Mesodermal cell (in vitro differentiated cells): ENCODE data around the gene ALKBH5.

ENCODE experiments used
- H3K27ac ChIP-seq: 2 replicates; pipeline ENCODE4 v1.7.0; 2013; ENCODE audit warnings: mild to moderate bottlenecking, low read depth, low read length, moderate library complexity; ENCODE audit not compliant: severe bottlenecking
- H3K36me3 ChIP-seq: 2 replicates; pipeline ENCODE4 v1.7.1; 2013; ENCODE audit warnings: mild to moderate bottlenecking, low read length, moderate library complexity; ENCODE audit not compliant: control insufficient read depth, insufficient read depth
- H3K4me1 ChIP-seq: one replicate; pipeline ENCODE4 v1.7.1; 2013; ENCODE audit warnings: mild to moderate bottlenecking, low read length; ENCODE audit not compliant: insufficient read depth, control insufficient read depth, poor library complexity, severe bottlenecking
- H3K4me3 ChIP-seq: 2 replicates; pipeline ENCODE4 v1.7.0; 2013; ENCODE audit warnings: low read length, control low read depth, mild to moderate bottlenecking; ENCODE audit not compliant: insufficient read depth, poor library complexity, severe bottlenecking; ENCODE audit errors: extremely low read depth
- H3K9me3 ChIP-seq: 2 replicates; pipeline ENCODE4 v1.7.1; 2013; ENCODE audit warnings: mild to moderate bottlenecking, low read length, moderate library complexity; ENCODE audit not compliant: control insufficient read depth
- WGBS, 2 experiments: methylation state at CpG; one replicate each; pipeline ENCODE4 v1.1.5; 2013; ENCODE audit warnings: missing lambda C conversion rate in 2 of 2; ENCODE audit not compliant: insufficient coverage in 2 of 2; 5-methylcytosine and 5-hydroxymethylcytosine counted together

Gene ALKBH5

DNA sequence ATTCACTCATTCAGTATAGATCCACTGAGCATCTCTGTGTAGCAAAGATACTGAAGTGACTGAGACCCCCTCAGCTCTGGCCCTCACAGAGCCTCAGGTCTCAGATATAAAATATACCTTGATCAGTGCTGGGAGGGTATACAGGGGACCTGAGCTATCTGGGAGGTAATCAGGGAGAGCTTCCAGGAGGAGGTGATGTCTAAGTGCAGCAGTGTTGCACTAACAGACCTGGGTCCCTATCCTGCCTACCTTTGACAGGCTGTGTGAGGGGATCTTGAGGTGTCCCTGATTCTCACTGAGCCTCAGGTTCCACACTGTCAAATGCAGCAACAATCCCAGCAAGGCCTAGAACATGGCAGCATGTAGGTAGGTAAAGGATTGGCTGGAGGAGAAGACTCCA, 6.5 kb upstream of the ALKBH5 start:
- Histone ChIP-seq H3K4me1 (no peaks in the 10 kb centered on the region), H3K27ac (no peak overlapping the region), H3K36me3 (no peaks in the 10 kb centered on the region), H3K9me3 (no peaks in the 10 kb centered on the region), H3K4me3 (no peak overlapping the region)

DNA sequence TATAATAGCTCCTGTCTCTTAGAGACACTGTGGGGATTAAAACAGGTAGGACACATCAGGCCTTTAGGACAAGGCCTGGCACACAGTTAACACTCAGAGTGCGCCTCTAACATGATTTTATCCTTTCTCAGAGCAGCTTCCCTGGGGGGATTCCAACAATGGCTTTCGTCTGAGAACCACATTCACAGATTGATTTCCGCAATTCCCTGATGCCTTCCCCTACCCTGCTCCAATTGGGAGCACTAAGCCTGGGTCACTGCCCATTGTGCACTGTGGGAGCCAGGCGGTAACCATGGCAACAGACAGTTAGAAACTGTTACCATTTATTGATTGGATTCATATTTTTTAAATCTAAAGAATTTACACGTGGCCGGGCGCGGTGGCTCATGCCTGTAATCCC, 5.9 kb upstream of the ALKBH5 start:
- Histone ChIP-seq H3K4me1 (no peaks in the 10 kb centered on the region), H3K9me3 (no peaks in the 10 kb centered on the region), H3K4me3 (no peak overlapping the region), H3K36me3 (no peaks in the 10 kb centered on the region), H3K27ac (no peak overlapping the region)
- WGBS, 2 experiments = 89 to 90% methylated on average over 2 to 7 of the region's 8 CpGs

DNA sequence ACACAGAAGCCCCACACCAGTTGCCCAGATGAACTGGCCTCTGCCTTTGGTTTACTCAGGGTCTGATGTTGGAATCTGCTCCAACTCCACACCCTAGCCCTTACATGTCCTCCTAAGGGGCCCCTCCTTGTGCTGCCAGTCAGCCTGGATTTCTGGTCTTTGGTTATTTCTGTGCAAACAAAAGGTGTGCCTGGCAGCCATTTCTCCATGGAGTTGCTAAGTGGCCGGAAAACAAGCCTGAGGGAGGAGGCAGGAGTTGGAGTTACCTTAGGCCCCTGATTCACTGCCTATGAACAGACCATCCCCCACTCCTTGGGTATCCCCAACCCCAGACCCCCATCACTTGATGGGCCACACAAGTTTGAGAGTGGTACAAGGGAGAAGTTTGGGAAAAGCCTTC, 4.4 kb upstream of the ALKBH5 start:
- H3K9me3 ChIP-seq = no peaks in the 10 kb centered on the region
- WGBS, 2 experiments = 100% methylated on average over 1 of the region's 1 CpG; no CpG with 5 or more reads in 1 of the 2 experiments
- H3K4me3 ChIP-seq = no peak overlapping the region
- H3K4me1 ChIP-seq = no peaks in the 10 kb centered on the region
- no peak overlapping the region for H3K27ac ChIP-seq
- no peaks in the 10 kb centered on the region for H3K36me3 ChIP-seq

DNA sequence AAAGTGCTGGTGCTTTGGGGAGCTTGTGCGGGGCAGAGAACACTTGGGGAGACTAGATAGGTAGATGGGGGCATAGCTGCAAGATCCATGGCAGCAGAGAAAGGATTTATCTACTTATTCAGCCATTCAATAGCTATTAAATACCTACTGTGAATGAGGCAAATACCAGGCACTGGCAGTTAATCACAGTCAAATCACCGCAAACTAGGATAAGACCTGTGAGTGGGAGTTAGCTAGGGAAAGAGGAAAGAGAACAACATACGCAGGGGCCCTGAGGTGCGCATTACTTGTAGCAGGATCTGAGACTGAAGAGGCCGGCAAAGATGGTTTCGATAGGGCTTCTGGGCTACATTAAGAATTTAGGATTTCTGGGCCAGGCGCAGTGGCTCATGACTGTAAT, 3.8 kb upstream of the ALKBH5 start:
- Histone ChIP-seq H3K4me1 (no peaks in the 10 kb centered on the region), H3K27ac (no peak overlapping the region), H3K4me3 (no peak overlapping the region), H3K9me3 (no peaks in the 10 kb centered on the region), H3K36me3 (no peaks in the 10 kb centered on the region)
- WGBS, 2 experiments = 96 to 97% methylated on average over 6 of the region's 7 CpGs

DNA sequence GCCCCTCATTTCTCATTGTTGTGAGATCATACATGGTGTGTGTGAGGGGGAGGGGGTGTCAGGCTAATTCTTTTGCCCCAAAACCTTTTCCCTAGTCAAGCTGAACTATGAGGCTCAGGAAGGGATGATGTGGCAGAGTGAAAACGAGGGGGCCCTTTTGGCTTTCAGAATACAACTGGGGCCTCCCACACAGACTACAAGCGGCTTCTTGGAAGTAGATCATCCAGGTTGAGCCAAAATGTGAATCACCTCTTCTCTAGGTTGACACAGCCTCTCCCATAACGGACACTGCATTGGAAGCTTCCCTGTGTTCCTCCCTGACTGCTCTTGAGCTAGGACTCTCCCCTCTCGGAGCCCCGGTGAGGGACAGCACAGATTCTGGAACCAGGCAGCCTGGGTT, 2.3 kb upstream of the ALKBH5 start:
- Histone ChIP-seq H3K9me3 (no peaks in the 10 kb centered on the region), H3K4me3 (no peak overlapping the region), H3K36me3 (peaks cover 10% of the 10 kb centered on the region), H3K4me1 (peaks cover 6% of the 10 kb centered on the region), H3K27ac (no peak overlapping the region)
- WGBS, 2 experiments = 93 to 100% methylated on average over 5 of the region's 5 CpGs

DNA sequence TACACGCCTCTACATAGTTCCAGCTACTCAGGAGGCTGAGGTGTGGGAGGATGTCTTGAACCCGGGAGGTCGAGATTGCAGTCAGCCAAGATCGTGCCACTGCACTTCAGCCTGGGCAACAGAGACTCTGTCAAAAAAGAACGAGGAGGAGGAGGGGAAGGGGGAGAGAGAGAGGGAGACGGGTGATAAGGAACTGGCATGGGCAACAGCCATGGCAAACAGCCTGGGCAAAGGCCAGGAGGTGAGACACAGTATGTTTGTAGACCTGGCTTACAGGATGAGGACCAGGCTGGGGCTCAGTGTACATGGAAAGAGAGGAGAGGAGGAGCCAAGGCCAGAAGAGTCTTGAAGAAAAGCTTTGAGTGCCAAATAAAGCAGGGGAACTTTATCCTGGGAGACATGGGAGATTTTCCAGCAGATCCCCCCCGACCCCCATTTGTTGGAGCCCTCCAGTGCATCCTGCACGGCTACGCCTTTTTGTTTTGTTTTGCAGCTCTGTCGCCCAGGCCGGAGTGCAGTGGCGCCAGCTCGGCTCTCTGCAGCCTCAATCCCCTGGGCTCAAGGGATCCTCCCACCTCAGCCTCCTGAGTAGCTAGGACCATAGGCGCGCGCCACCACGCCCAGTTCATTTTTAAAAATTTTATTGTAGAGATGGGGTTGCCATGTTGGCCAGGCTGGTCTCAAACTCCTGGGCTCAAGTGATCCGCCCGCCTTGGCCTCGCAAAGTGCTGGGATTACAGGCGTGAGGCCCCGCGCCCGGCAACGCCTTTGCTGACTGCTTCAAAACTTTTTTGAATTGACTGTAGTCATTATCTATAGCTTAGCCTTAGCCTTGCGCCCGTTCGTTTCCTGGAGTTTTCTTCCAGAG, 1.3 kb upstream of the ALKBH5 start:
- H3K4me1 ChIP-seq = peaks cover 13% of the 10 kb centered on the region
- peak overlapping the region; percentile 80 for H3K4me3 ChIP-seq
- H3K27ac ChIP-seq = peak overlapping the region; percentile 99
- 50 to 51% methylated on average over 21 to 24 of the region's 28 CpGs for WGBS, 2 experiments
- peaks cover 19% of the 10 kb centered on the region for H3K36me3 ChIP-seq
- no peaks in the 10 kb centered on the region for H3K9me3 ChIP-seq

DNA sequence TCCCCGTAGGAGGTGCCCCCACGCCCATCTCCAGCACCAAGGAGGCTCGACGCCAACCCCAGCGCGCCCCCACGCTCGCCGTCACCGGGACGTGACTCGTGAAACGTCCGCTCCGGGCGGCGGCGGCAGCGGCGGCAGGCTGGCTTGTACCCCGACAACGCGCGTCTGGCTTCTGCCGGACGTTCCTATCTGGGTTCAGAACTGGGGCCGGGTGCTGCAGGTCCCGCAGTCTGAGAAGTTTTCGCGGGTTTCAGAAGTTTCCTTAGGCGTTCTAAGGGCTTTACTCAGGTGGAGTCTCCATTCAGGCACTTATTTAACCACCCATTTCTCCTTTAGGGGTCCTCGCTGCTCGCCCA, 672 bp upstream of the ALKBH5 start:
- Histone ChIP-seq H3K36me3 (peaks cover 25% of the 10 kb centered on the region), H3K4me3 (peak overlapping the region; percentile 80), H3K27ac (peak overlapping the region; percentile 99), H3K9me3 (no peaks in the 10 kb centered on the region), H3K4me1 (peaks cover 17% of the 10 kb centered on the region)
- 0% methylated on average over 33 of the region's 33 CpGs for WGBS, 2 experiments

DNA sequence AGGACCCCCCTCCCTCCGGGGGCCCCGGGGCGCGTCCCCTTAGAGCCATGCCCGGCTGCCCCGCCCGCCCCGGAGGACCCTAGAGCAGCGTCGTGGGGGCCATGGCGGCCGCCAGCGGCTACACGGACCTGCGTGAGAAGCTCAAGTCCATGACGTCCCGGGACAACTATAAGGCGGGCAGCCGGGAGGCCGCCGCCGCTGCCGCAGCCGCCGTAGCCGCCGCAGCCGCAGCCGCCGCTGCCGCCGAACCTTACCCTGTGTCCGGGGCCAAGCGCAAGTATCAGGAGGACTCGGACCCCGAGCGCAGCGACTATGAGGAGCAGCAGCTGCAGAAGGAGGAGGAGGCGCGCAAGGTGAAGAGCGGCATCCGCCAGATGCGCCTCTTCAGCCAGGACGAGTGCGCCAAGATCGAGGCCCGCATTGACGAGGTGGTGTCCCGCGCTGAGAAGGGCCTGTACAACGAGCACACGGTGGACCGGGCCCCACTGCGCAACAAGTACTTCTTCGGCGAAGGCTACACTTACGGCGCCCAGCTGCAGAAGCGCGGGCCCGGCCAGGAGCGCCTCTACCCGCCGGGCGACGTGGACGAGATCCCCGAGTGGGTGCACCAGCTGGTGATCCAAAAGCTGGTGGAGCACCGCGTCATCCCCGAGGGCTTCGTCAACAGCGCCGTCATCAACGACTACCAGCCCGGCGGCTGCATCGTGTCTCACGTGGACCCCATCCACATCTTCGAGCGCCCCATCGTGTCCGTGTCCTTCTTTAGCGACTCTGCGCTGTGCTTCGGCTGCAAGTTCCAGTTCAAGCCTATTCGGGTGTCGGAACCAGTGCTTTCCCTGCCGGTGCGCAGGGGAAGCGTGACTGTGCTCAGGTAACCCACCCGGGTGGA, 759 bp downstream of the ALKBH5 start:
- no peaks in the 10 kb centered on the region for H3K9me3 ChIP-seq
- 2 to 3% methylated on average over 73 to 88 of the region's 92 CpGs for WGBS, 2 experiments
- peak overlapping the region; percentile 99 for H3K27ac ChIP-seq
- peaks cover 21% of the 10 kb centered on the region for H3K4me1 ChIP-seq
- H3K4me3 ChIP-seq = peak overlapping the region; percentile 80
- H3K36me3 ChIP-seq = peaks cover 39% of the 10 kb centered on the region

DNA sequence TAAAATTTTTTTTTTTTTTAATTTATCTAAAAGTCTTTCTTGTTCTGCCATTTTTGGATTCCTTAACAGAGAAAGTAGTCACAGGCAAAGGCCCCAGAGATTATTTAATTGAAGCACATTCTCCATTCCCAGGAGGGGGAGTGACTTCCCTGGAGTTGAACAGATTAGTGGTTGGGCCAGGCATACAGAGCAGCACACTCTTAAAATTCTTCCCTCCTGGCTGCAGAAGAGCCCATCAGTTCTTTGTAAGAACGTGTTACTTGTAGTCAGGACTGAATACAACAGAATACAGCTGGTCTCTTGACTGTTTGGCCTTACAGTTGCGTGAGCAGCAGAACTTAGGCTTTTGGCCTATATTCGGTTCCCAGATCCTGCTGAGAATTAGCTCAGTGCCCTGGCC, 1.8 kb downstream of the ALKBH5 start:
- H3K27ac ChIP-seq = no peak overlapping the region
- WGBS, 2 experiments = 45 to 53% methylated on average over 3 of the region's 3 CpGs
- H3K36me3 ChIP-seq = peaks cover 49% of the 10 kb centered on the region
- H3K4me3 ChIP-seq = peak overlapping the region; percentile 80
- H3K4me1 ChIP-seq = peaks cover 21% of the 10 kb centered on the region
- H3K9me3 ChIP-seq = no peaks in the 10 kb centered on the region

DNA sequence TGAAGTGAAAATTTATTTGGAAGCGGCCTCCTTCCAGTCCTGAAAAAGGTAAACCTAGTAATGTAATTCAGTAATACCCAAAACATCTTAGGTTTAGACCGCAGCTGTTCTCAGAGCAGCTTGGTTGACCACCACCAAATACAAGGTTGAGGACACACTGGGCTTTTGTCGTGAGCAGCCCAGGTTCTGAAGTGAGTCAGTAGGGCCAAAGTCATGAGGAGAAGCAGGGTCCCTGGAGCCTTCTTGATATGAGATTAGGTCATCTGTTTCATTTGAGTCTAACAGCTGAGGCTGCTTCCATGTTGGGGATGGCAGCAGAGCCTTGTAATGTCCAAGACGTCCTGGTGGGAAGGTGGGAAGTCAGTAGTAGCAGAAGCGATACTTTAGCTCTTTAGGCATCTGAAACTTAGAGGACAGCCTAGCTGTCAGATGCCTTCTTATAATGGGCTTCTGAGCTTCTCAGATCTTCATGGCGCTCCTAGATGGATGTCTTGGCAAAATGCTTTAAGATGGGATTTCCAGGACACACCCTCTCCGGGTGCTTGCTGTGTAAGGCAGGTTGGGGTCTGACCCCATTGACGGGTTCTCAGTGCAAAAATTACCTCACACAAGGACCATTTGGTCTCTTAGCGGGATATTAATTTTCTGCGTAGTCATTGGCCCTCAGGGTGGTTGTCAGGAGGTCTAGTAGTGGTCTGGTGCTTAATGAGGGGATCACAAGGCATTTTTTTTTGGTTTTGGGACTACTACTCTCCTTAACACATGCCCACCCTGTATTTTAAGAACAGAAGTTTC, 2.4 kb downstream of the ALKBH5 start:
- no peak overlapping the region for H3K27ac ChIP-seq
- 63 to 87% methylated on average over 3 to 4 of the region's 10 CpGs for WGBS, 2 experiments

More for the DNA sequence above, 2.4 kb downstream of the ALKBH5 start:
- H3K4me3 ChIP-seq = peak overlapping the region; percentile 80
- H3K36me3 ChIP-seq = peaks cover 56% of the 10 kb centered on the region
- H3K4me1 ChIP-seq = peaks cover 21% of the 10 kb centered on the region
- H3K9me3 ChIP-seq = no peaks in the 10 kb centered on the region
